ENCODE data around the gene CERS1. TPM values are rescaled to one million over a fixed set of nuclear protein-coding genes. Genes with fewer than 3 reads are reported as not detected.

The CERS1 gene, protein sequence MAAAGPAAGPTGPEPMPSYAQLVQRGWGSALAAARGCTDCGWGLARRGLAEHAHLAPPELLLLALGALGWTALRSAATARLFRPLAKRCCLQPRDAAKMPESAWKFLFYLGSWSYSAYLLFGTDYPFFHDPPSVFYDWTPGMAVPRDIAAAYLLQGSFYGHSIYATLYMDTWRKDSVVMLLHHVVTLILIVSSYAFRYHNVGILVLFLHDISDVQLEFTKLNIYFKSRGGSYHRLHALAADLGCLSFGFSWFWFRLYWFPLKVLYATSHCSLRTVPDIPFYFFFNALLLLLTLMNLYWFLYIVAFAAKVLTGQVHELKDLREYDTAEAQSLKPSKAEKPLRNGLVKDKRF
- under 1 TPM in 2 of 4 donors, not detected in 2; 0.19 to 0.24 TPM for total RNA-seq

DNA sequence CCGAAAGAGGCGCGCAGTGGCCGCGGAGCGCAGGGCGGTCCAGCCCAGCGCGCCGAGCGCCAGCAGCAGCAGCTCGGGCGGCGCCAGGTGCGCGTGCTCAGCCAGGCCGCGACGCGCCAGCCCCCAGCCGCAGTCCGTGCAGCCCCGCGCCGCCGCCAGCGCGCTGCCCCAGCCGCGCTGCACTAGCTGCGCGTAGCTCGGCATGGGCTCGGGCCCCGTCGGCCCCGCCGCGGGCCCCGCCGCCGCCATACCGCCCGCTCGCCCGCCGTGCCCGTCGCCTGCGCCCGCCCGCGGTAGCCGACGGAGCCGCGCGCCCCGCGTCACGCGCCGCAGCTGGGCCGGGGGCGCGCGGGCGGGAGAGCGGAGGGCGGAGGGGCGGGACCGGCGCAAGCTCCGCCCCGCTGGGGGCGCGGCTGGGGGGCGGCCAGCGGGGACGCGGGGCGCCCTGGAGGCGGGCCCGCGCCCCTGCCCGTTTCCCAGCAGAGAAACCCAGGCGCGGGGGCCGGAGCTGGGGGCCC is at the start of gene CERS1:
TSS of gene CERS1 (minus strand) at position 335 of the 518 bp plus-strand sequence. CDS start at position 249, 86 bp downstream.
- ATAC-seq (ENCODE audit: low FRiP score) (no peak), DNase-seq (ENCODE audit: low spot score) (no peak)
- TF ChIP-seq, protein P1, sequence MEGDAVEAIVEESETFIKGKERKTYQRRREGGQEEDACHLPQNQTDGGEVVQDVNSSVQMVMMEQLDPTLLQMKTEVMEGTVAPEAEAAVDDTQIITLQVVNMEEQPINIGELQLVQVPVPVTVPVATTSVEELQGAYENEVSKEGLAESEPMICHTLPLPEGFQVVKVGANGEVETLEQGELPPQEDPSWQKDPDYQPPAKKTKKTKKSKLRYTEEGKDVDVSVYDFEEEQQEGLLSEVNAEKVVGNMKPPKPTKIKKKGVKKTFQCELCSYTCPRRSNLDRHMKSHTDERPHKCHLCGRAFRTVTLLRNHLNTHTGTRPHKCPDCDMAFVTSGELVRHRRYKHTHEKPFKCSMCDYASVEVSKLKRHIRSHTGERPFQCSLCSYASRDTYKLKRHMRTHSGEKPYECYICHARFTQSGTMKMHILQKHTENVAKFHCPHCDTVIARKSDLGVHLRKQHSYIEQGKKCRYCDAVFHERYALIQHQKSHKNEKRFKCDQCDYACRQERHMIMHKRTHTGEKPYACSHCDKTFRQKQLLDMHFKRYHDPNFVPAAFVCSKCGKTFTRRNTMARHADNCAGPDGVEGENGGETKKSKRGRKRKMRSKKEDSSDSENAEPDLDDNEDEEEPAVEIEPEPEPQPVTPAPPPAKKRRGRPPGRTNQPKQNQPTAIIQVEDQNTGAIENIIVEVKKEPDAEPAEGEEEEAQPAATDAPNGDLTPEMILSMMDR (IDR thresholded peaks at IDR 0.05) = no peak

DNA sequence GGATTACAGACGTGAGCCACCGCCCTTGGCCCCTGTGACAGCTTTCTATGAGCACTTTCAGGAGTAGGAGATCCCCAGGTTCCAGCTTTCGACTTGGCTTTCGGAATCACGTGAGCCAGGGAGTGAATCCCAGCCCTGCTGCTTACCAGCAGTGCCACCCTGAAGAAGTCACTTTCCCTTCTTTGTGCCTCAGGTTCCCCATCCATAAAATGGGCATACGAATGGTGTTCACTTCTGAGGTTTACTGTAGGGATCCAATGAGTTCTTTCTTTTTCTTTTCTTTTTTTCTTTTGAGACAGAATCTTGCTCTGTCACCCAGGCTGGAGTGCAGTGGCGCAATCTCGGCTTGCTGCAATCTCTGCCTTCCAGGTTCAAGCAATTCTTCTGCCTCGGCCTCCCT is 49.3 kb upstream of the CERS1 start:
- TF ChIP-seq, protein P1 (IDR thresholded peaks at IDR 0.05) = no peak
- ATAC-seq (ENCODE audit: low FRiP score) = no peak

DNA sequence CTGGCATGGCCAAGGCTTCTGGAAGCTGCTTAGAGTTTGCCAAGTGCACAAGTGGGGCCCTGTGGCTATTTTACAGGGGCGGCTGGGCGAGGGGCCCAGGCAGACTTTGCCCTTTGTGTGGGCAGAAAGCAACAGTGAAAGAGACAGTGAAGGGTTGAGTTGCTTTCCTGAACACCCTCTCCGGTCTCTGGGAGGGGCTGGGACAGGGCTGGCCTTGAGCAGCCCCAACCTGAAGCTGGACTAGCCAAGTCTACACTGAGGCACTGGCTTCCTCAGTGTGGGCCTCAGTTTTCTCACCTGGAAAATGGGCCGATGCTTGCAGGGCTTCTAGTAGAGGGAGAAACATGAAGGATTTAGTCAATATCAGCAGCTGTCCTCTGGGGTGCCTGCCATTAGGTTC is 47.5 kb upstream of the CERS1 start:
- ATAC-seq (ENCODE audit: low FRiP score) = no peak
- TF ChIP-seq, protein P1 (IDR thresholded peaks at IDR 0.05) = no peak
- DNase-seq (ENCODE audit: low spot score) = no peak

More for the DNA sequence above, 49.3 kb upstream of the CERS1 start:
- DNase-seq (ENCODE audit: low spot score) = no peak

DNA sequence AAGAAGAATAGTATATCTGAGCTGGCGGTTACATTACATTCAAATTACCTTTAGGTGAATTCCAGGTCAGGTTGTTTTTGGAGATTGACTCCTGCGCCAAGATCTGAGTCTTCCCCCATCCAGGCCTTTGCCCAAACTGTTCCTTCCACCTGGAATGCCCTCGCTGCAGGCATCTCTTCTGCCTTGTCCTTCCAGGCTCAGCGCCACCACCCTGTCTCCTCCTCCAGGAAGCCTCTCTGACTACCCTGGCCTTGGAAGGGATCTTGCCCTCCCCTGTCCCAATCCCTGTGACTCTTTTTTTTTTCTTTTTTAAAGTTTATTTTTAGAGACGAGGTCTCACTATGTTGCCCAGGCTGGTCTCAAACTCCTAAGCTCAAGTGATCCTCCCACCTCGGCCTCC is 46.7 kb upstream of the CERS1 start:
- ATAC-seq (ENCODE audit: low FRiP score) (no peak), DNase-seq (ENCODE audit: low spot score) (no peak)
- TF ChIP-seq, protein P1 (IDR thresholded peaks at IDR 0.05) = no peak

DNA sequence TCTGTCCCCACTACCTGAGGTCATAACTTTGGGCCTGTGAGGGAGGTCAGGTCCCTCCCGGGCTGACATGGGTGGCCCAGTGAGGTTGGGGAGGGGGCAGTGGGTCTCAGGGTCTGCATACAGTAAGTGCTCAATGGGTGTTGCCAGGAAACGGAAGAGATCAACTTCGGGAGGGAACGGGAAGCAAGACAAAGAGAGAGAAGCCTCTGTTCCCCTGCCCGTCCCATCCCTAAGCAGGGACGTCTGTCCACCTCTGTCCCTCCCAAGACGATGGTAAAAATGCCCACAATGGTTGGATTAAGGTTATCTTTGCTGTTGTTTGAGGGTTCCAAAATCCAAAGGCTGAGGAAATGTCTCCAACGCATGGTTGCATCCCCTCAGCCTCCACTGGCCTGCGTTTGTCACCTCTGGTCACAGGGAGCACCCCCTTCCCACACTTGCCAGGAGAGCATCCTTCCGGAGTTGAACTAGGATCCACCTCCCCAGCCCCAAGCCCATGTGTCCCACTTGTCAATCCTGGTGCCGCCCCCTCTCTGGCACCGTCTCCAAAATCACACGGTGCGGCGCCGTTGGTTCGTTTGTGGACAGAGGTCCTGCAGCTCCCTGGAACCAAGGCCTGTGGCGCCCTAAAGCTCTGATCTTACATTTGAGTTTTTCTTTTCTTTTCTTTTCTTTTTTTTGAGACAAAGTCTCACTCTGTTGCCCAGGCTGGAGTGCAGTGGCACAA is 45.8 kb upstream of the CERS1 start:
- TF ChIP-seq, protein P1 (IDR thresholded peaks at IDR 0.05) = no peak
- no peak for ATAC-seq (ENCODE audit: low FRiP score)
- DNase-seq (ENCODE audit: low spot score) = no peak

DNA sequence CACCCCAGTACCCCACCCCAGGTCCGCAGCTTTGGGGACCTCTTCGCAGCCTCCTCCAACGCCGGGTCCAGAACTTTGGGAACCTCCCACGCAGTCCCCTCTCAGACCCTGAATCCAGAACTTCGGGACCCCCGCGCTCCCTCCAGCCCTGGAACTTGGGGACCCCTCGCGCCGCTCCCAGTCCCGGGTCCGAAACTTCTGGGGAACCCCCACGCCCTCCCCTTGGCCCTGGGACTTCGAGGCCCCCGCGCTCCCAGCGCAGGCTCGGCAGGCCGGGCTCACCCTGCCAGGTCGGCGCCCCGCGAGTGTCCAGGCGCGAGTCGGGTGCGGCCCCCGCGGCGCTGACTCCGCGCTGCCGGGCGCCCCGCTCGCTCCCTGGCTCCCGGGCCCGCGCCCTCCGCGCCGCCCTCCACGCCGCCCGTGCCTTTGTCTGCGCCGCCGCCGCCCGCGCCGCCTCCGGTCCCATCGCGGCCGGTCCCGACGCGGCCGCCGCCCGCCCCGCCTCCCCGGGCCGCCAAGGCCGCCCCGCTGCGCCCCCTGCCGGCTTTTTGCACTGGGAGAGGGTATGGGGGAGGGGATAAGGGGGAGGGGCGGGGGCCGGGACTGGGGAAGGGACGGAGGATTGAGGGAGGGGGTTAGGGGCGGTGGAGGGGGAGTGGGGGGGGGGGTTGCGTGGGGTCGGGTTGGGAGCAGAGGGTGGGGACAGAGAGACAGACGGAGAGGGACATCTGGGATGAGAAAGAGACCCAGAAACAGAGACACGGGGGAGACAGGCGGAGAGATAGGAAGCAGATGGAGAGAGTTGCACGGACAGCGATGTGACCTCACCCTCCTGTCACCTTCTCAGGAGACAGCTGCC is 45.0 kb upstream of the CERS1 start, which contains the start of gene HOMER3:
TSS of gene HOMER3 (minus strand) at position 449 of the 859 bp plus-strand sequence. CDS start 2,235 bp downstream, outside the sequence.
- ATAC-seq (ENCODE audit: low FRiP score) (peak; percentile 82), DNase-seq (ENCODE audit: low spot score) (peak; percentile 85)
- TF ChIP-seq, protein P1 (IDR thresholded peaks at IDR 0.05) = no peak
